GM21447 (cell line): Measurements from ENCODE around the gene TPX2.
"Not testable (repeated sequence)": the region's sequence is repeated elsewhere in the genome, so short reads cannot be mapped to it uniquely, and the experiment has no call there.

ENCODE experiments used
- ATAC-seq: cut with Tn5 transposase; IDR thresholded peaks from one replicate; pipeline ENCODE4 v1.9.1; 2021; ENCODE audit not compliant: unreplicated experiment

Gene TPX2

GRCh38 chr20:31811796-31812728 lies 73.0 kb downstream of the TPX2 start:
- ATAC-seq, result no peak

GRCh38 chr20:31813611-31814010 lies 74.5 kb downstream of the TPX2 start:
- no peak for ATAC-seq

DNA sequence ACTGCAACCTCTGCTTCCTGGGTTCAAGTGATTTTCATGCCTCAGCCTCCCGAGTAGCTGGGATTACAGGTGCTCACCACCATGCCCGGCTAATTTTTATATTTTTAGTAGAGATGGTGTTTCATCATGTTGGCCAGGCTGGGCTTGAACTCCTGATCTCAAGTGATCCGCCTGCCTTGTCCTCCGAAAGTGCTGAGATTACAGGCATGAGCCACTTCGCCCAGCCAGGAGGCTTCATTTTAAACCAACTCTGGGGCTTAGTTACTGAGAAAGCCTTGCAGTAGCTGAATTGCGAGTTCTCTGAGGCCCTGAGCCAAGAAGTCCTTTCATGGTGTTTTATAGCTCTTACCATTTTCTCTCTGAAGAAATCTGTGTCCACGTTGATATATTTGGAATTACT lies 75.1 kb downstream of the TPX2 start:
- not testable (repeated sequence) for ATAC-seq

DNA sequence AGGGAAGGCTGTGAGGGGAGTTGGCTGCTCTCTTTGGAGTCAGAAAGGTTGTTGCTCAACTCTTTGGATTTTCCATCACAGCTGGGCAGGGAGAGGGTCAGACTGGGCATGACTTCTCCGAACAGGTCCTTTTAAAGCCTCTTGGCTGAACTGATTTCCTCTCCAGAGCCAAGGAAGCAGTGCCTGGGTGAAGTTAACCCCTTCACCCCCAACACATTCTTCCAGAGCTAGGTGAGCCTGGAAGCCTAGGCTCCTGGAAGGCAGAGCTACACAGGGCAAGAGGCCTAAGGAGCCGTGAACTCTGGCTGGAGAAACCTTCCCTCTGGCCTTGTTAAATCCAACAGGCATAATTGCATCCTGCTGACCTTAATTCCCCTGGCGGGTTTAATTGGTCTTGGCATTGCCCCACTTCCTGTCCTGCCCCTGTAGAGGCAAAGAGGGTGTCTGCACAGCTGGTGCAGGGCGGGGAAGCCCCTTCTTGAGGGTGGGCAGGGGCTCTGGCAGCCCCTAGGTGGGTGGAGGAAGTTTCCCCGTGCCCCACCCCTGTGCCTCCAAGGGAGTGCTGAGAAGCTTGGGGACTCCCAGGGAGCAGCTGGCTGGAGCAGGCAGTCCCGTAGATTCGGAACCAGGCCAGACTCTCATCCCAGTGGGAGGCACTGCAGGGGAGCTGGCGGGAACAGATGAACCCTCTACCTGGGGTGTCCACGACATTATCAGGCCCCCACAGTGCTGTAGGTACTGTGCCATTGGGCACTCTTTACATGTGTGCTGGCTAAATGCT lies 76.5 kb downstream of the TPX2 start:
- no peak for ATAC-seq

DNA sequence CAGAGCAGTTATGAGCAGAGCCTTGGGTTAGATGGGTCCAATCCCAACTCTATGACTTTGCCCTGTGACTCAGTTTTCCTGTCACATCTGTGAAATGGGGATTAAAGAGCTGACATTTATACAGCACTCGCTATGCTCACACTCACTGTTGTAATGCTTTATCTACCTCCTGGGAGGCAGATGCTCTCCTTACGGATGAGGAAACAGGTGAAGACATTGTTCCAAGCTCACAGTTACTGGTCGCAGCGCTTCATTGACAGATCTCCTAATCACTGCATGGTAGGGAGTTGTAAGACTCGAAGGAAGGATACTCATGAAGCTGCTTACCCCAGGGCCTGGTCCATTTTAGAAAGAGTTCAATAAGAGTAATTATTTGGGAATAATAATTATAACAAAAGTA lies 77.1 kb downstream of the TPX2 start:
- no peak for ATAC-seq

GRCh38 chr20:31817461-31817860 lies 78.4 kb downstream of the TPX2 start:
- no peak for ATAC-seq

DNA sequence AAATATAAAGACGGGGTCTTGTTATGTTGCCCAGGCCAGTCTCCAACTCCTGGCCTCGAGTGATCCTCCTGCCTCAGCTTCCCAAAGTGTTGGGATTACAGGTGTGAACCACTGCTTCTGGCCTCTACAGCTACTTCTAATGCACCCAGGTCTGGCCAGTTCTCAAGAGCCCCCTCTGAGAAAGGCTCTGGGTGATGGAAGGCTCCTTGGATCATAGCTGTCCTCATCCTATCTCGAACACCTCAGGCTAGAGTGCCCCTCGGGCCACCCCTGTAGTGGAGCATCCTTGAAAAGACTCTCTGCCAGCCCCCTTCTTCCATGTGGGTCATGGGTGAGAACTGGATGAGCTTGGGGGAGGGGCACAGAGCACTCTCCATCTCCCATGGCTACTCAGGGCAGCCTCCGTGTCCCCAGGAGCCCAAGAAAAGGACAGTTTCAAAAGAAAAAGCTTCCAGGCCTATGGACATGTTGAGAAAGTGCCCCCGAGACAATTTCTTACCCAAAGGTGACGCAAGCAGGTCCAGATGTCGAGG lies 79.4 kb downstream of the TPX2 start:
- ATAC-seq, result no peak

GRCh38 chr20:31819083-31819784 lies 80.1 kb downstream of the TPX2 start, which contains the start of gene MYLK2:
MYLK2 (plus strand) TSS chr20:31819356; CDS start chr20:31819581, 225 bp downstream.
- no peak for ATAC-seq

- no peak for ATAC-seq
These were observed 81.1 kb downstream of the TPX2 start for GRCh38 chr20:31820228-31820627.

- ATAC-seq, result no peak
These were observed 82.3 kb downstream of the TPX2 start for GRCh38 chr20:31821427-31821826.

DNA sequence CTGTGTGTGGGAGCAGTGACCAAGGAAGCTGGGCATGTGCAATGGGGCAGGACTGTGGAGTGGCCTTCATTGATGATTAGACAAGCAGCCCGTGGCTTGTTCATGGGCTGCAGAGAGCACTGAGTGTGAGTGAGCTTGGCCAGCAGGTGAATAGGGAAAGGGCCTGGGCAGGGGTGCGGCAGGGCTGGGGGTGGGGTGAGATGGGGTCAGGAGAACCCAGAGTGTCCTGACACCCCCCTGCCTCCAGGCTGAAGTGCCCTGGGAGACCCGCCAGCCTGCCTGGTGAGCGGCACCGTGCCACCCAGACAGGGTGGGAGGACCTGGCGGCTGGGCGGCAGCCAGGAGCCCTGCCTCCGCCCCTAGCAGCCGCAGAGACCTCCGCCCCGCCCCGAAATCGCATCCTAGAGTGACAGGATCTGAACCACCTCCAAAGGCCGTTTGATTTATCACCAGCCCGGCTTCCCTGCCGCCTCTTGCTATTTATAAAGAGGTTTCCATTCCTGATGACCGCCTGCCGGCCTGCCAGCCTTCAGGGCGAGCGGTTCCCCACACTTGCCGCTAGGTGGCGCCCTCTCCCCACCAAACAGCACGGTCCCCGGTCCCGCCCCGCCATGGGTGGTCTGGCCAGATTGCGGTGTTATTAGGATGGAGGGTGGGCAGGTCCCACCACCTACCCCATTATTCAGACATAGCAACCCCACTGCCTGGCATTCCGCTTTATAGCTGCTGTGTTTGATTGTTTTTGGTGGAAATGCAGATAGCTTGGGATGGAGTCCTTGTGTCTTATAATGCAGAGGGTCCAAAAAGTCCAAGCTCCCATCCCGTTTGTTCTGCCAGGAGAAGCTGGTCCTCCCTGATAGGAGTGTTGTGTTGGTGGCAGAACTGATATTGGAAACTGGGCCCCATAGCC lies 83.6 kb downstream of the TPX2 start:
- no peak for ATAC-seq

GRCh38 chr20:31823360-31824124 lies 84.5 kb downstream of the TPX2 start:
- ATAC-seq, result no peak

DNA sequence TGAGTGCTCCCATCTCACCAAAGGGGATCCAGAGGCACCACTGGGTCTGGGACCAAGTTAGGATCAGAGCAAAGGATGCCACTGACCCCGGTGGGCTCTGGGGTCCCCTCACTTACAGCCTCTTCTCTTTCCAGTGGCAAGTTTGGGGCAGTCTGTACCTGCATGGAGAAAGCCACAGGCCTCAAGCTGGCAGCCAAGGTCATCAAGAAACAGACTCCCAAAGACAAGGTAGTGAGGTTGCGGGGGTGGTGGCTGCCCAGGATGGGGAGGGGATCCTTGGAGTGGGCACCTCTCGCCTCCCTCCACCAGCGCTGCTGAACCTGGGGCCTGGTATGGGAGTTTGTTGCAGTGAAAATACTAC lies 85.0 kb downstream of the TPX2 start:
- ATAC-seq, result no peak

- ATAC-seq, result no peak
These were observed 85.6 kb downstream of the TPX2 start for GRCh38 chr20:31824554-31825313.

GRCh38 chr20:31826074-31826473 lies 87.0 kb downstream of the TPX2 start:
- ATAC-seq, result no peak

- ATAC-seq, result no peak
These were observed 88.0 kb downstream of the TPX2 start for GRCh38 chr20:31827059-31827458.

- ATAC-seq, result not testable (repeated sequence)
These were observed 88.9 kb downstream of the TPX2 start for GRCh38 chr20:31828016-31828415.

GRCh38 chr20:31829731-31830130 lies 90.6 kb downstream of the TPX2 start:
- no peak for ATAC-seq
